Central memory CD4-positive, alpha-beta T cell (primary cell): Measurements from ENCODE around the gene CNTNAP2.
"Not testable (repeated sequence)": the region's sequence is repeated elsewhere in the genome, so short reads cannot be mapped to it uniquely, and the experiment has no call there.

ENCODE experiments used
- DNase-seq: peaks from one replicate; pipeline ENCODE4 v3.0.0; 2022

Gene CNTNAP2

DNA sequence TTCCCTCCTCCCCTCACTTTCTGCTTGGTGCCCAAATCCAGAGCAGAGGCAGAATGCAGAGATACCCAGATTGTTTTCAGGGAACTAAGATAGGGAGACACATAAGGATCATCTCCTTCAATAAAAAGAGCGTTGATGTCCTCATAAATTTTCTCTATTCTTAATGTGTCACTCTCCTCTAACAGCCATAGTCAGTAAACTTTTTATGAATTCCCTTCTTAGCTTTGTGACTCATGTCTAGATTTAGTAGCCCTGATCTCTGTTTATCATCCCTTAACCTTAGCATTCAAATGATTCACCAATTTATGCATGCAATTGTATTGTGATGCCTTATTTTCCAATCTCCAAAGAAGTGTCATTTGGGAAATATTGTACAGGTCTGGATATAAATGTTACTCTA lies 1478.4 kb downstream of the CNTNAP2 start:
- no peak for DNase-seq

DNA sequence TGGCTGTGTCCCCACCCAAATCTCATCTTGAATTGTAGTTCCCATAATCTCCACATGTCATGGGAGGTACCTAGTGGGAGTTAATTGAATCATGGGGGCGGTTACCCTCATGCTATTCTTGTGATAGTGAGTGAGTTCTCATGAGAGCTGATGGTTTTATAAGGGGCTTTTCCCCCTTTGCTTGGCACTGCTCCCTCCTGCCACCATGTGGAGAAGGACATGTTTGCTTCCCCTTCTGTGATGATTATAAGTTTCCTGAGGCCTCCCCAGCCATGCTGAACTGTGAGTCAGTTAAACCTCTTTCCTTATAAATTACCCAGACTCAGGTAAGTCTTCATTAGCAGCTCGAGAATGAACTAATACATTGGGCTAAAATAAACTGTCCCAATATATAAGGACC lies 1482.1 kb downstream of the CNTNAP2 start:
- DNase-seq = not testable (repeated sequence)

DNA sequence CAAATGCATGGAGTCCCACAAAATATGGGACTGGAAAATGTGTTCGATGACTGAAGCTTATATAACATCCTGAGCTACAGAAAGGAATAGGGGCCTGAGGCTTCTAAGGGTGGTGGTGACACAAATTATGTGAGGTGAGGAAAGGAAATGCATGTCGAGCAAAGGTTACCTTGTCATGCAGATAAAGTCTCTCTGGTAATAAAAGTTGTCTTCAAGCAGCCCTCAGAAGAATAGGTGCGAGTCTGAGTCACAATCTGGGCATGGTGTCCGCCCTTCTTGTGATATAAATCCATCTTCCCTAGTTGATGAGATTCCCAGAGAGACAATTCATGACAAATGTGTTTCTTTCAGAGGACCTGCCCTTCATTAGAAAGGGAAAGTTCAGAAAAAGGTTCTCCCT lies 1488.7 kb downstream of the CNTNAP2 start:
- DNase-seq = no peak

DNA sequence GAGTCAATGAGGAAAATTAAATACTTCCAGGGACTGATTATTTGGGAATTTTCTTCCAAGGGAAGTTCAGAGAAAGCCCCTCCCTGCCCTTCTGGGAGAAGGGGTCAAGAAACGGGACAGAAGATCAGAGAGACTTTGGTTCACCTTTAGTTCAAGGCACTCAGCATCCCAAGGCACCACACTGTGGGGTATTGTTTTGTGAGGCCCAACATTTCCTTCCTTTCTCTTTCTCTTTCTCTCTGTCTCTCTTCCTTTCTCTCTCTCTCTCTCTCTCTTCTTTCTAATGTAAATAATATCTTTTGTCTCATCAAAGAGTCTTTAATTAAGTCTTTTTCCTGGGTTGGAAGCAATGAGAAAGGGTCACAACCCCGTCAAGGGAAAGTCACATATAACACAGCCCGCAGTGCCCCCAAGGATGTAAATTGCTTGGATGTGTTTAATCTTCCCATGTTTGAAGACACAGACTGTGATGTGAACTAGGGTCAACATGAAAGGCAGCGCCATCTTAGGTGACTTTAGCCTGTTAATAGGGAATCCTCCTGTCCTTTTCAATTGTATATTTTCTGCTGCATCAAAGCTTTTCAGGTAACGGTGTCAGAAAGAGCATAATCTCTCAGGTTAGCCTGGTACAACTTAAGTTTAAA lies 1490.7 kb downstream of the CNTNAP2 start:
- no peak for DNase-seq

DNA sequence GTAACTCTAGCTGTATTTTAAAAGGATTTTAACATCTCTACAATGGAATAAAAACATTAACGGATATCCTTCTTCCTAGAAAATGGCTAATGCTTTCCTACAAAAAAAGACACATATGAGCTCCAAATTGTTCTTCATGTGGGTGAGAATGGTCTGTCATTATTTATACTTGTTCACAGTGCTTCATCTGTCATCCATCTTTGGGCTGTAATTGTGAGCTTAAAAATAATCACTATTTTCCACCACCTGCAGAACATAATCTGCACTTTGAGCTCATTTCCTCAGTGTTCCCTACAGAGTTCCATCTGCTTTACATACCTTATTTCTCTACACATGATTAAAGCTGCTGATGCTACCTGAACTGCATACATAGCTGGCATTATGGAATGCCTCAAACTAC lies 1494.8 kb downstream of the CNTNAP2 start:
- DNase-seq = no peak

DNA sequence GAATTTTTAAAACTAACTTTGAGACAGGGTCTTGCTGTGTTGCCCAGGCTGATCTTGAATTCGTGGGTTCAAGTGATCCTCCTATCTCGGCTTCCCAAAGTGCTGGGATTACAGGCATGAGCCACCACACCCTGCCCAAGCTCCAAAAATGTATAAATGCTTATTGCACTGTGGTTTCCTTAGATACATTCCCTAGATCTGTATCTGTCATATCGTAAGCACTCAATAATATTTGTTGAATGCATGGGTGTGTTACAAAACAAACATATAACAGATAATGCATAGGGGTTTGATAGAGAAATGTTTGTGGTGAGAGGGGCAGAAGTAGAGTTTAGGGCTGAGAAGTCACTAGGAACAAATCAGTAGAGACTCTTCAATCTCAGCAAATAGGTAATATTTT lies 1518.7 kb downstream of the CNTNAP2 start:
- no peak for DNase-seq

DNA sequence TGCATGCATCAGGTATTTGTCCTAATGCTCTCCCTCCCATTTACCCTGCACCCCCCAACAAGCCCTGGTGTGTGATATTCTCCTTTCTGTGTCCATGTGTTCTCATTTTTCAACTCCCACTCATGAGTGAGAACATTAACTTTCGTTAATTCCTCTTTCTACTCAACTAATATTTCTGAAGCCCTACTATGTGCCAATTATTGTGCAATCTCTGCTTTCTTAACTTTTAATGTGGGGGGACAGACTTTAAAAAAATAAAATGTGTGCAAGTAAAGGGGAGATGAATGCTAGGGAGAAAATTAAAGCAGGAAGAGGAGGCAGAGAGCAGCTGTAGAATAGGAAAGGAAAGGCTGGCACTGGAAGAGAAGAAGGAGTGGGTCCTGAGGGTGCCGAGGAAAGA lies 1520.0 kb downstream of the CNTNAP2 start:
- no peak for DNase-seq

DNA sequence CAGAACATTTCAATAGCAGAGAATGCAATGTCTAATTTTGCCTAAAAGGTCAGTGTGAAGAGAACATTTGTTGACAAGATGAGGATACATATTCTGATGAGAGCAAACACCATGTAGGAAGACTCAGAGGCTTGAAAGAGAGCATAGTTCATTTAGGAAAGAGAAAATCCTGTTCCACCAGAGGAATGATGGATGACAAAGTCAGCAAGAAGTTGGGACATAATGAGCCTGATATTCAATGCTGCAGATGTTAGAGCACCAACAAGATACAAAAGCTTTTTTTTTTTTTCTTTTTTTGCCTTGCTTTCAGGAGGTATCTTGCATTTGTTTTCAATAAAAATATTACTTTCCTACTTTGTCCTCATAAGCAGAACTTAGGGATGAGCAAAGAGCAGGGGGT lies 1522.0 kb downstream of the CNTNAP2 start:
- DNase-seq = no peak

DNA sequence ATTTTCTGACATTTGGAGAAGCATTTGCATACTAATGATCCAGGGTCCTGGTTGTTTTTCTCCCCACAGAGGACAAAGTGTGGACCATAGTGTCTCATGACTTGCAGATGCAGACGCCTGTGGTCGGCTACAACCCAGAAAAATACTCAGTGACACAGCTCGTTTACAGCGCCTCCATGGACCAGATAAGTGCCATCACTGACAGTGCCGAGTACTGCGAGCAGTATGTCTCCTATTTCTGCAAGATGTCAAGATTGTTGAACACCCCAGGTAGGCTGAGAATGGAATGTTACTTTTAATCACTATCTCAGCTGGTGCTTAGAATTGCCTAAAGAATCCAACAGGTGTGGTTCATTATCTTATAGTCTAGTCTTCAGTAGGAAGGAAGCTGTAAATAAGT lies 1522.4 kb downstream of the CNTNAP2 start:
- no peak for DNase-seq

DNA sequence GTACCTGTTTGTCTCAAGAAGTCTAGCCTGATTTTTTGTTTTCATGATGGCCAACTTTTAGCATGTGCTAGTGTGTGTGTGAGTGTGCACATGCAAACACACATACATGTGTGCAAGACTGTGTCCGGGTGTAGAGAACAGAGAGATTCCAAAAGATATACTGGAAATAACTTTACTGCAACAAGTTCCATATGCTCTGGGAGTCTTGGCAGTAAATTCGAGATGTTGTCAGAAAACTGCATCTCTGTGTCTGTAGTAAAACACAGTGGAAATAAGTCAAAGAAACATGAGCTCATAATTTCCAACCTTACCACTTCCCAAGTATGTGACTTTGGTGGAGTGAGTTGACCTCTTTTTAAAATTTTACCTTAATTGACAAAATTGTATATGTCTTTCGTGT lies 1523.2 kb downstream of the CNTNAP2 start:
- DNase-seq = no peak

DNA sequence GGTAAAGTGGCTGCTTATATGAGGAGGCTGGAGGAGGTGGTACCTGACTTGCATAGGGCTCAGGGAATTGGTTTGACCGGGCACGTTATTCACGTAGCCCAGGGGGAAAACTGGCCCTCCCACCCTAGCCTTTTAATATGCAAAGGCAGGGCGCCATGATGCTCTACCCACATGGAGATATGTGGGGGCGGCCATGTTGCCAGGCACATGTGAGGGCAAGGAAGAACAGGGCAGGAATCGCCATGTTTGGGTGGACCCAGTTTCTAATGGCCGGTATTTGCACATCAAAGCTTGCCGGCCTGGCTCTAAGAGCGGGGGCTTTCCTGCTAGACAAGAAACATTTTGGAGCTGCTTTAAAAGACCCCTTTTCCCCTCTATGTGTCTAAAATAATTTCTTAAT lies 1524.2 kb downstream of the CNTNAP2 start:
- no peak for DNase-seq

DNA sequence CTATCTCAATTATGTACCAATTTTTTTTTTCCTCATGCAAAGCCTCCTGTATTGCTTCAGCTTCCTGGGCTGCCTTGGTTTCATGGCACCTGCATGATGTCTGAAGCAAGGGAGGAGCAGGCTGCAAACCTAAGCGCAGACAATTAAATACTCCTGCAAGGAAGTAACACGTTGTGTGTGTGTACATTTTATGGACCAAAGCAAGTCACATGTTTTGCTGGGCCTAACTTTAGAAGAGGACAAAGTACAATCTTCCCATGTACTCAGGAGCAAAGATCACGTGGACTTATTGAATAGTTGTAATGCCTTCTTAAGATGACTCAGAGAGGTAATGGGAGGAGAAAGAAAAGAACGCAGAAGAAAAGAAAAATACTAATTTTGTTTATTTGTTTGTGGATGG lies 1530.0 kb downstream of the CNTNAP2 start:
- DNase-seq = no peak

DNA sequence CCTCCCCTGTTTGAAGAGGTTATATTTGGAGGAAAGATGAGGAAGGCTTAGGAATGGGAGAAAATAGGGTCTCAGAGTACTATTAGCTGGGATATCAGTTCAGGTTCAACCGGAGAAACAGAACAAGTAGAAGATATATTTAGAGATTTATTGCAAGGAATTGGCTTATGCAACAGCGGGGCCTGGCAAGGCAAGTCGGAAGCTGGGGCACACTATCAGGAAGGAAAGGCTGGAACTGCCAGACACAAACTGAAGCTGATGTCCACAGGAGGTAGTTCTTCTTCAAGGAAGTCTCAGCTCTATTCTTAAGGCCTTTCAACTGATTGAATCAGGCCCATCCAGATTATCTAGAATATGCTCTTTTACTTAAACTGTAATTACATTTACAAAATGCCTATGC lies 1534.4 kb downstream of the CNTNAP2 start:
- no peak for DNase-seq

DNA sequence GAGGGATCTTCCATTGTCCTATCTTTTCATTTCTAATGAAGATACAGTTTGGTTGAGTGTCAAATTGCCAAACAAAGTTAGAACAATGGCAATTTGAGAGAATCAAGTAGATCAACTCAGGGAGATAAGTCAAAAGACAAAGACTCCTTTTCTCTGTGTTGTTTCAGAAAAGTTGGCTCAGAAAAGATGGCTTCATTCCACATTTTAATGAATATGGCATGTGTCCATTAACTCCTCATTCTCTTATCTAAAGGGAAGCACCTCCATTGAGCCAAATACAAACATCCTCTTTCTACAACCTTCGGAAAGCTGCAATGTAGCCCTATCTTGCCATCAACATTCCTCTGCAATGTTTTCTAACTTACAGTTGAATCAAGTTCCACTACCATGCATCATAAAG lies 1535.0 kb downstream of the CNTNAP2 start:
- DNase-seq = no peak

DNA sequence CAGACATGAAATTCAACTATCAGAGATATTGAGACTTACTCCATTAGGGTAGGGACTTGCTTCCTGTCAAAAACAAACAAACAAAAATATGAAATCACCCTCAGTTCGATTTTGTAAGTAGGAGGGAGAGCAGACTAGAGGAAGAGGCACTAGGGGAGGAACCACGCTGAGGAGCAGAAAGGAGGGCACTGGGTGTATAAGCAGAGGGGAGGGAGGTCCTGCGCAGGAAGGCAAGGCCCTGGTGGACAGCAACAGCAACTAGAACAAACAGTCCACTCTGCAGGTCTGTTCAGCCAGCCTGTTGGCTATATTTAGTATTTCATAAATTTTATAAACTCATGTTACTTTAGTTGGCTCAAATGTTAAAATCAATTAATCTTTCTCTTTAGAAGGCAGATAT lies 1536.9 kb downstream of the CNTNAP2 start:
- no peak for DNase-seq

DNA sequence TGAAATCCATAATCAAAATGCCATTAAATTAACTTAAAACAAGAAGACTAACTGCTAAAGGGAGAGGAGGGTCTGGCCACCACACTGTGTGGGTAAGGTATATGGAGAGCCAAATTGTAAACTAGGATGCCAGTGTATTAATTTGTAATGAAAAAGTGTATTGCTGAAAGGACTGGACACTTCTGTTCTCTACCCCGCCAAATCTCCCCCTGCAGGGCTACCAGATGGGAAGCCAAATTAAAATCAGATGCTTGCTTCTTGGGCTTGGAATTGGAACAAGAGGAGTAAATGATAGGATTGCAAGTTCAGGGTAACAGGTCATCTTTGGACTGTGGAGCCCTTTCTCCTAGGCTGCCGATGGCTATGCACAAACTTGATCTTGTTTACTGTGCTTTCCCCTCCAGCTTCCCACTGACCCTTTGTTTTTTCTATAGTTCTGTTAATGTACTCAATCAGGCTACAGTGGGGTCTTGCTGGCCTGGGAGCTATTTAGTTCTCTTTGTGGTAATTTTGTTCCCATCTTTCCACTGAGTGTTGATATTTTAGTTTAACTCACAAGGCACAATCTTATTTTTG lies 1541.9 kb downstream of the CNTNAP2 start:
- no peak for DNase-seq

DNA sequence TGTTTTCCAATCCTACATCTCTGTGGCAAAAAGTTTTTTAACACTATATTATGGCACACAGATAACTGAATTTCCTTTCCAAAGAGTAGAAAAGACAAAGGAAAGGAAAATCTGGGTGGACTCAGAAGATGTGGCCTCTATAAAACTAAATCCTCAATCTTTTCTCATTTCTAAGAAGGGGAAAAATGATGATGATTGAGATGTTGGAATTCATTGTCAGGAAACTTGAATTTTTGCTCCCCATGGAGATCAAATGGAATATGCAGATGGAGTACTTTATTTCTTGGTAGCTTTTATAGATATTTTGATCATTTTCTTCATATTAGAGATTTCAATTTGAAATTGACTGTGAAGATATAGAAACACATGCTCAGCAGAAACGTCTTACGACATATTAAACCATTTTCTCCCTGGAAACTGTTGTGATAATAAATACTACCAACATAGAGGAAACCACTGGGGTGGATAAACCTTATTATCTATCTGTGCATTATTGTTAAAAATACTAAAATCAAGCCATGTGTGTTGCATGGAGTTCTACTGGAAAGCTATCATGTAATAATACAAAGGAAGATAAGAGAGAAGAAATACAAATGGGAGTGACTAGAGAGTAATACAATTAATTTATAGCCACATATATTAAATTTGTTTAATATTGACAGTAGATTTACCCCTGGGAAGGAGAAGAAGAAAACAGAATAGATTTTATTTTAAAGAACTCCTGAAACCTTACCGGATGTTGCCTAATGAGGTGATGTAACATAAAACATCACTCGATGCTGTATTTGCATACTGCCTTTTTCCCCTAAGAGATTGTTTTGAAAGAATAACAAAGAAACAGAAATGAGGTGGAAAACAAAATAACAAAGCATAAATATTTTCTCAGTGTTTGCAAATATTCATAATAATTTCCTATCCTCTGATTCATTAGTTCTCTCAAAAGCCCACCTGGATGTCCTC lies 1542.7 kb downstream of the CNTNAP2 start:
- DNase-seq = no peak

DNA sequence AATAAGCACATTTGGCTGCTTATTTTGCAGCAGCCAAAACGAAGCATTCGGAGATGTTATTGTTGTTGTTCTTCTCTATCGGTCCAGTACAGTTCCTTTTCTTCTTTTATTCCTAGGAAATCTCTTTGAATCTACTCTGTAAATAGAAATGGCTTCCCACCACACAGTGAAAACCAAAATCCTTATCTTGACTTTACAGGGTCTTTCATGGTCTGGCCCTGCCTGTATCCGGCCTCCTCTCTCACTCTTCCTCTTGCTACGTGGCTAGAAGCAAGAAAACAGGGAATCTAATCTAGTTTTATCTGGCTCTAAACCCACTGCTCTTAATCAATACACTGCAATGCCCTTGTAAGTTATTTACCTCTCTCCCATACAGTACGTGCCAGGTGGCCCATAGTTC lies 1547.9 kb downstream of the CNTNAP2 start:
- no peak for DNase-seq

DNA sequence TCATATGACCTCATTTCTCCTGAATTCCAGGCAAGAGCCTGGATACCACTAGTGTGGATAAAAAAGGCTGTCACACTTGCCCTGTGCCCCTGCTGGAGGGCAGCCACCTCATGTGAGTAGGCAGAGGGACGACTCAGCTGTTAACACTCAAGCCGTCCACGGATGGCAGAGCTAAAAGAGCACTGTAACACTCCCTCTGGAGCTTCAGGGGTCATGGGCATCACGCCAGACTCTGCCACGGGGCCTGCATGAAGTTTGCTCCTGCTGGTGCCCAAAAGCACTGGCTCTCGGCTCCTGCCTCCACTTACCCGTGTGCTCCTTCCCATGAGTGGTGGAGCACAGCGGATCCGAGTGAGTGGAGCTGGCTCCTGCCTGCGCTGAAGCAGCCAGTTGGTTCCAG lies 1554.2 kb downstream of the CNTNAP2 start:
- no peak for DNase-seq

DNA sequence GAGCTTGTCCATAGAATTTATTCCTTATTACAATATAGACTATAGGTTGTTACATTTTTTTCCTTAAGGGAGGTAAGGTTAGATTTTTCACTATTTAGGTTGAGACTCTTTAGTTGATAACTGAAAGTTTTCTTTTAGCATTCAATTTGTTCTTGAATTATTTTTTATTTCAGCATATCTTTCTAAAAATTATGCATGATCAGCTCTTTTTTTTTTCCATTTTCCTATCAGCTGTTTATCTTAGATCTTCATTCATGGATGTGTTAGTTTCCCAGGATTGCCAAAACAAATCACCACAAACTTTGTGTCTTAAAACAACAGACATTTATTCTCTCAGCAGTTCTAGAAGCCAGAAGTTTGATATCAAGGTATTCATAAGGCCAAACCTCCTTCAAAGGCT lies 1558.1 kb downstream of the CNTNAP2 start:
- DNase-seq = no peak

DNA sequence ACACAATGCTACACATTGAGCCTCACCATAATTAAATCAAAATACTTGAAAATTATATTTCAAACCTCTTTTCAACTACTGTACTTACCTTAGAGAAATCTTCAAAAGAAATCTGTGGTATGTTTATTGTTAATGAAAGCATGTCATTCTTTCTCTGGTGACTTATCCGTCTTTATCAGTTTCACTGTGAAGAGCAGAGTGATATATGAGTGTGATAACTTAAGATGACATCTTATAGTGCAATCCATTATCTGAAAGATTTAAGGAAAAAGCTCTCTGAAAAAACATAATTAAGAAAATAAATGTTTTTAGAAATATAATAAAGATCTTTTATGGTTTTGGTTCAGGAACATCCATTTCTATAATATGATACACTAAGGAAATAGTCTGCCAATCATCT lies 1562.3 kb downstream of the CNTNAP2 start:
- DNase-seq = no peak

DNA sequence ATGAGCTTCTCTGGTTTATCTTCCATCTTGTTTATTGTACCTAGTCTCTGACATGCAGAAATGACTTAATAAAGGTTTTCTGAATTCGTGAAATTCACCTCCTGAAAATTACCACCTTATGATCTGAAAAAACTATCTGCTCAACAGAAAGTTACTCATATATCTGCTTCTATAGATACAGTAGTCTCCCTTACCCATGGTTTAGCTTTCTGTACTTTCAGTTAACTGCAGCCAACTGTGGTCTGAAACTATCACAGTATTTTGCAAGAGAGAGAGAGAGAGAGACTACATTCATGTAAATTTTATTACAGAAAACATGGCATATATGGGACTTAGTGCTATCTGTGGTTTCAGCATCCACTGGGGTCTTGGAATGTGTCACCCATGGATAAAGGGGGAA lies 1564.9 kb downstream of the CNTNAP2 start:
- no peak for DNase-seq

DNA sequence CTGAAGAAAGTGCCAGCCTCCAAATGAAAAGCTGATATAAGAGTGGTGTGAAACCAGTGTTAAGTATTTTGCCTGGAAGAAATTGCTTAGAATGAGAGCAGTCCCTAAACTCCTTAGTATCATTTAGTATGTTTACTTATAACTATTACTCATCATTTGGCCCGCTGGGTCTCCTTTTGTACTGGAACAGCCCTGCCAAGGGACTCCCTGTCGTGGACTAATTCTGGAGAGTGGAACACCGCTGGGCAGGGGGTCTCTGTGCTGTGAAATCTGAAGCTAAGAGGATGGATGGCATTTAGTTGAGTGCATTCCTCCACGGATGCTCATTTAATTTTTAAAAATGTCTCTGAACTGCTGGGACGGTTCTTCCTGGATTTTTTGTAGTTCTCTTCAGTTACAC lies 1584.1 kb downstream of the CNTNAP2 start:
- DNase-seq = no peak

DNA sequence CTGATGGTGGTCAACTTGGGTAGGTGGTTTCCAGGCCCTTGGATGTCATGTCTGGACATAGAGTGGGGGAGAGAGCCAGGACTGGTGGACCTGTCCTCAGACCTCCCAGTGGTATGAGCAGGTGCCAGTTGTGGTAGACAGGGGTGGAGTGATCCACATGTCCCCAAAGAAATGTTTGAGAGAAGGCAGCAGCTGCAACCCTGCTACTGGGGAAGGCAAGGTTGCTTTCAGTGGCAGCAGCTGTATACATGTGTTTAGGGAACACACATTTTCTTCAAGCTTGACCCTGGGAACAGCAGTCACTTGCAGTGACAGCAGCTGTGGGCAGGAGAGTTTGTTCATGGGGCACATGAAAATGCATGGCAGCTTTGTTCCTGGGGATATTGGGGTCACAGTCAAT lies 1591.3 kb downstream of the CNTNAP2 start:
- DNase-seq = no peak
